ENCODE measurements around the gene CLPTM1.

CLPTM1 gene

DNA sequence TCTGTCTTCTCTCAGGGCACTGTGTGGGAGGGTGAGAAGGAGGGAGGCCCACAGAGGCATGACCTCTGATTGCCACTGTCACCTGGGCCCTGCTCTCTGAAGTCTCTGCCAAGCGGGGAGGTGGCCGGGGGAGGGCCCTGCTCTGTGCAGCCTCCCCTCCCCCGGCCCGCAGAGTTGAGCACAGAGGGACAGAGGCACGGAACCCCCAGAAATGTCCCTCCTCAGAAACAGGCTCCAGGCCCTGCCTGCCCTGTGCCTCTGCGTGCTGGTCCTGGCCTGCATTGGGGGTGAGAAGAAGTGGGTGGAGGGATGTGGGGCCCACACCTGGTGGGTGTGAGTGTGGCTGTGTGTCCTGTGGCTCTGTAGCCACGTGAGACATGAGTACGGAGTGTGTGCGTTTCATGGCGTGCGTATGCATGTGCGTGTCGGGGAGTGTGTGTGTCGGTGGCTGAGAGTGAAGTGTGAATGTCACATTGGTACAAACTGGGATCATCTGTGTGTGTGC, 13.1 kb upstream of the CLPTM1 start, which contains the start of gene APOC4:
Gene APOC4, plus strand, starts transcription at position 171 of the 505 bp plus-strand sequence. Its CDS starts 41 bp downstream, at position 212.
- TF ChIP-seq SNAI2 (CRISPR knock-in tag; IDR thresholded peaks at IDR 0.05) (no peak), ESRRG (CRISPR knock-in tag; IDR thresholded peaks at IDR 0.05) (no peak), ISL1 (CRISPR knock-in tag; IDR thresholded peaks at IDR 0.05) (no peak), PPARA (CRISPR knock-in tag; IDR thresholded peaks at IDR 0.05; ENCODE audit: borderline replicate concordance) (no peak), ZNF565 (CRISPR knock-in tag; conservative IDR thresholded peaks at IDR 0.05; ENCODE audit: low read depth) (no peak), CSDC2 (CRISPR knock-in tag; IDR thresholded peaks at IDR 0.05) (no peak), ZFP30 (CRISPR knock-in tag; IDR thresholded peaks at IDR 0.05) (no peak), BACH2 (CRISPR knock-in tag; IDR thresholded peaks at IDR 0.05; ENCODE audit: borderline replicate concordance) (no peak), RARB (CRISPR knock-in tag; IDR thresholded peaks at IDR 0.05) (no peak)
- TF ChIP-seq, protein P1, sequence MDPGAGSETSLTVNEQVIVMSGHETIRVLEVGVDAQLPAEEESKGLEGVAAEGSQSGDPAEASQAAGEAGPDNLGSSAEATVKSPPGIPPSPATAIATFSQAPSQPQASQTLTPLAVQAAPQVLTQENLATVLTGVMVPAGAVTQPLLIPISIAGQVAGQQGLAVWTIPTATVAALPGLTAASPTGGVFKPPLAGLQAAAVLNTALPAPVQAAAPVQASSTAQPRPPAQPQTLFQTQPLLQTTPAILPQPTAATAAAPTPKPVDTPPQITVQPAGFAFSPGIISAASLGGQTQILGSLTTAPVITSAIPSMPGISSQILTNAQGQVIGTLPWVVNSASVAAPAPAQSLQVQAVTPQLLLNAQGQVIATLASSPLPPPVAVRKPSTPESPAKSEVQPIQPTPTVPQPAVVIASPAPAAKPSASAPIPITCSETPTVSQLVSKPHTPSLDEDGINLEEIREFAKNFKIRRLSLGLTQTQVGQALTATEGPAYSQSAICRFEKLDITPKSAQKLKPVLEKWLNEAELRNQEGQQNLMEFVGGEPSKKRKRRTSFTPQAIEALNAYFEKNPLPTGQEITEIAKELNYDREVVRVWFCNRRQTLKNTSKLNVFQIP (CRISPR knock-in tag; IDR thresholded peaks at IDR 0.05; ENCODE audit: borderline replicate concordance, low read depth), result no peak
- TF ChIP-seq, protein P2, sequence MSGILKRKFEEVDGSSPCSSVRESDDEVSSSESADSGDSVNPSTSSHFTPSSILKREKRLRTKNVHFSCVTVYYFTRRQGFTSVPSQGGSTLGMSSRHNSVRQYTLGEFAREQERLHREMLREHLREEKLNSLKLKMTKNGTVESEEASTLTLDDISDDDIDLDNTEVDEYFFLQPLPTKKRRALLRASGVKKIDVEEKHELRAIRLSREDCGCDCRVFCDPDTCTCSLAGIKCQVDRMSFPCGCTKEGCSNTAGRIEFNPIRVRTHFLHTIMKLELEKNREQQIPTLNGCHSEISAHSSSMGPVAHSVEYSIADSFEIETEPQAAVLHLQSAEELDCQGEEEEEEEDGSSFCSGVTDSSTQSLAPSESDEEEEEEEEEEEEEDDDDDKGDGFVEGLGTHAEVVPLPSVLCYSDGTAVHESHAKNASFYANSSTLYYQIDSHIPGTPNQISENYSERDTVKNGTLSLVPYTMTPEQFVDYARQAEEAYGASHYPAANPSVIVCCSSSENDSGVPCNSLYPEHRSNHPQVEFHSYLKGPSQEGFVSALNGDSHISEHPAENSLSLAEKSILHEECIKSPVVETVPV (CRISPR knock-in tag; IDR thresholded peaks at IDR 0.05), result no peak
- ATAC-seq, result no peak

DNA sequence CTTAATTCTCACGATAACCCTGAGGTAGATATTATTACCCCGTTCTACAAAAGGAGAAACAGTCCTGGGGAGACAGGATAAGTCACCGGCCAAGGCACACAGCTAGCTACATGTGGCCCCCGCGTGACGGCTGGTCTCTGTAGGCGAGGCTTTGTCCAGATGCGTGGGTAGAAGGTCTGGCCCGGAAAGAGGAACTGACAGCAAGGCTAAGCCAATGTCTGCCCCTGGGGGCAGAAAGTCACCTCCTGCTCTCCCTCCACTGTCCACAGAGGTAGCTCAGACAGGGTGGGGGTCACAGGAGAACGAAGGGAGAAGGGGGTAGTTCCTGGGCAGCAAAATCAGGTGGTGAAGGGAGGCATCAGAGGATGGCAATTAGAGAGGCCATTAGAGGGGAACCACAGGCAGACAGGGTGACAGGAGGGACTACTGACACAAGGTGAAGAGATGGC, 11.4 kb upstream of the CLPTM1 start:
- no peak for ATAC-seq
- TF ChIP-seq PPARA (CRISPR knock-in tag; IDR thresholded peaks at IDR 0.05; ENCODE audit: borderline replicate concordance) (no peak), BACH2 (CRISPR knock-in tag; IDR thresholded peaks at IDR 0.05; ENCODE audit: borderline replicate concordance) (no peak), ISL1 (CRISPR knock-in tag; IDR thresholded peaks at IDR 0.05) (no peak), ZC3H10 (CRISPR knock-in tag; IDR thresholded peaks at IDR 0.05) (no peak), PATZ1 (CRISPR knock-in tag; IDR thresholded peaks at IDR 0.05; ENCODE audit: borderline replicate concordance) (no peak), CSDC2 (CRISPR knock-in tag; IDR thresholded peaks at IDR 0.05) (no peak), ZNF8 (CRISPR knock-in tag; IDR thresholded peaks at IDR 0.05) (no peak), ZFP3 (CRISPR knock-in tag; IDR thresholded peaks at IDR 0.05) (no peak), ESRRG (CRISPR knock-in tag; IDR thresholded peaks at IDR 0.05) (no peak), GLIS3 (CRISPR knock-in tag; IDR thresholded peaks at IDR 0.05) (no peak), ZNF70 (CRISPR knock-in tag; IDR thresholded peaks at IDR 0.05) (no peak)
- TF ChIP-seq, protein P1 (CRISPR knock-in tag; IDR thresholded peaks at IDR 0.05; ENCODE audit: borderline replicate concordance, low read depth), result no peak
- TF ChIP-seq, protein P2 (CRISPR knock-in tag; IDR thresholded peaks at IDR 0.05), result no peak

DNA sequence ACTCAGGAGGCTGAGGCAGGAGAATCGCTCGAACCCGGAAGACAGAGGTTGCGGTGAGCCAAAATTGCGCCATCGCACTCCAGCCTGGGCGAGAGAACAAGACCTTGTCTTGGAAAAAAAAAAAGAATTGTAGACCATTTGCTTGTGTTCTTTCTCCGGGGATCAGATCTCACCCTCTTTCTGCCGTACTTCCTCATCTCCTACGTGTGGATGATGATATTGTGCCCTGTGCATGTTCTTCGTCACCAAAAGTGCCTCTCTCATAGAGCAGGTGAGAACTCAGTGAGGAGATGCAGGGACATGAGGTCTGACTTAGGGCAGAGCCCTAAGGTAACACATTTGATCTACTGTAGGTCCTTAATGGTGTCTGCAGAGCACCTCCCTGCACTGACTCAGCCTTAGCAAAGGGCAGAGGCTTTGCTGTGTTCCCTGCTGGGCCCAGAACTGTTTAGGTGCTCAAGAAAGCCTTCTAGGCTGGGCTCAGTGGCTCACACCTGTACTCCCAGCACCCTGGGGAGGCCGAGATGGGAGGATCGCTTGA, 8.1 kb upstream of the CLPTM1 start:
- ATAC-seq, result no peak
- TF ChIP-seq ARNTL (CRISPR knock-in tag; IDR thresholded peaks at IDR 0.05; ENCODE audit: borderline replicate concordance, low read depth) (no peak), RARB (CRISPR knock-in tag; IDR thresholded peaks at IDR 0.05) (no peak), SNAI2 (CRISPR knock-in tag; IDR thresholded peaks at IDR 0.05) (no peak), TSHZ2 (CRISPR knock-in tag; IDR thresholded peaks at IDR 0.05) (no peak), ZNF565 (CRISPR knock-in tag; conservative IDR thresholded peaks at IDR 0.05; ENCODE audit: low read depth) (no peak), TCF4 (CRISPR knock-in tag; IDR thresholded peaks at IDR 0.05; ENCODE audit: borderline replicate concordance) (no peak), ZFP3 (CRISPR knock-in tag; IDR thresholded peaks at IDR 0.05) (no peak)
